GM19240 (cell line): Measurements from ENCODE around the gene EEF2.

Experiments
- DNase-seq: peaks from one replicate; pipeline ENCODE4 v3.0.0; 2011; ENCODE audit warnings: low spot score; ENCODE audit not compliant: insufficient read length

EEF2 gene

GRCh38 chr19:3986260-3987041 is 1.2 kb upstream of the EEF2 start:
- DNase-seq, result no peak

- DNase-seq, result no peak
Measured at GRCh38 chr19:3985643-3986259, 488 bp upstream of the EEF2 start.

- no peak for DNase-seq
Measured at GRCh38 chr19:3984584-3984907, 717 bp downstream of the EEF2 start.

GRCh38 chr19:3983936-3984583 is 1.2 kb downstream of the EEF2 start:
- peak; percentile 26 for DNase-seq

- DNase-seq, result no peak
Measured at GRCh38 chr19:3983542-3983914, 1.7 kb downstream of the EEF2 start.

GRCh38 chr19:3982701-3983541 is 2.3 kb downstream of the EEF2 start:
- no peak for DNase-seq

GRCh38 chr19:3981736-3982681 is 3.3 kb downstream of the EEF2 start:
- DNase-seq, result no peak

- no peak for DNase-seq
Measured at GRCh38 chr19:3981373-3981735, 3.9 kb downstream of the EEF2 start.

- DNase-seq, result no peak
Measured at GRCh38 chr19:3980353-3981251, 4.7 kb downstream of the EEF2 start.

- no peak for DNase-seq
Measured at GRCh38 chr19:3979674-3980352, 5.5 kb downstream of the EEF2 start.

- DNase-seq, result no peak
Measured at GRCh38 chr19:3979289-3979673, 6.0 kb downstream of the EEF2 start.

GRCh38 chr19:3978145-3978544 is 7.1 kb downstream of the EEF2 start:
- DNase-seq, result no peak

GRCh38 chr19:3977242-3978143 is 7.8 kb downstream of the EEF2 start:
- DNase-seq, result no peak

GRCh38 chr19:3976495-3977241 is 8.6 kb downstream of the EEF2 start:
- DNase-seq, result no peak

- no peak for DNase-seq
Measured at GRCh38 chr19:3975637-3976087, 9.6 kb downstream of the EEF2 start.

GRCh38 chr19:3975144-3975543 is 10.1 kb downstream of the EEF2 start:
- no peak for DNase-seq

GRCh38 chr19:3970808-3971598 is 14.3 kb downstream of the EEF2 start, which contains the start of gene DAPK3:
DAPK3 (minus strand) TSS chr19:3971099; CDS start chr19:3969735, 1,364 bp downstream.
- DNase-seq, result peak; percentile 98
